ENCODE data around the gene TSPY4.
"Not testable (repeated sequence)": the region's sequence is repeated elsewhere in the genome, so short reads cannot be mapped to it uniquely, and the experiment has no call there.

The TSPY4 gene, protein sequence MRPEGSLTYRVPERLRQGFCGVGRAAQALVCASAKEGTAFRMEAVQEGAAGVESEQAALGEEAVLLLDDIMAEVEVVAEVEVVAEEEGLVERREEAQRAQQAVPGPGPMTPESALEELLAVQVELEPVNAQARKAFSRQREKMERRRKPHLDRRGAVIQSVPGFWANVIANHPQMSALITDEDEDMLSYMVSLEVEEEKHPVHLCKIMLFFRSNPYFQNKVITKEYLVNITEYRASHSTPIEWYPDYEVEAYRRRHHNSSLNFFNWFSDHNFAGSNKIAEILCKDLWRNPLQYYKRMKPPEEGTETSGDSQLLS

DNA sequence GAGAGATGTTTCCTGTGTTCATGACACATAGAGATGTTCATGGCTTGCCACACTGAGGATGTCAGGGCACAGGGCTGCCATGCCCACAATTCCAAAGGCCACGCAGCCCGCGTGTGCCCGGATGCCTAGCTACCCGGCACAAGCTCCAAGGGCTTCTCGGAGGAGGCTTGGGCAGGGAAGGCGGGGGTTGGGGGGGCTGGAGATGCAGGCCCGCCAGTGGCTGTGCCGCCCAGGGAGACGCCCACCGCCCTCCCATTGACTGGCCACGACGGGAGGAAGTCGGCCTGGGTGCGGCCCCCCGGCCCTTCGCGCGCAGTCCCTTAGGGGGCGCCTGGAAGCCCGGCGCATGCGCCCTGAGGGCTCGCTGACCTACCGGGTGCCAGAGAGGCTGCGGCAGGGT, at the start of gene TSPY4:
Gene TSPY4 (plus strand): TSS at position 301 of the 400 bp plus-strand sequence. CDS start 46 bp downstream, at position 347.
- not testable (repeated sequence) for DNase-seq

DNA sequence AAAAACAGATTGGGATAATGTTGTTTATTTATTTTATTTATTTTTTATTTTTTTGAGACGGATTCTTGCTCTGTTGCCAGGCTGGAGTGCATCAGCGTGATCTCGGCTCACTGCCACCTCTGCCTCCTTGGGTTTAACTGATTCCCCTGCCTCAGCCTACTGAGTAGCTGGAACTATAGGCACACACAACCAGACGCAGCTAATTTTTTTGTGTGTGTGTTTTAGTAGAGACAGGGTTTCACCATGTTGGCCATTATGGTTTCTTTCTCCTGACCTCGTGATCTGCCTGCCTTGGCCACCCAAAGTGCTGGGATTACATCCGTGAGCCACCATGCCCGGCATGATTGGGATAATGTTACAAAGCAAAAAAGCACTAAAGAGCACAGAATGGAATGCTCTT, 16.3 kb upstream of the TSPY4 start:
- TF ChIP-seq GATA1 (IDR thresholded peaks at IDR 0.05; ENCODE audit: low read depth, low read length): no peak
- TF ChIP-seq POLR2A (IDR thresholded peaks at IDR 0.05; ENCODE audit: low read length): no peak

DNA sequence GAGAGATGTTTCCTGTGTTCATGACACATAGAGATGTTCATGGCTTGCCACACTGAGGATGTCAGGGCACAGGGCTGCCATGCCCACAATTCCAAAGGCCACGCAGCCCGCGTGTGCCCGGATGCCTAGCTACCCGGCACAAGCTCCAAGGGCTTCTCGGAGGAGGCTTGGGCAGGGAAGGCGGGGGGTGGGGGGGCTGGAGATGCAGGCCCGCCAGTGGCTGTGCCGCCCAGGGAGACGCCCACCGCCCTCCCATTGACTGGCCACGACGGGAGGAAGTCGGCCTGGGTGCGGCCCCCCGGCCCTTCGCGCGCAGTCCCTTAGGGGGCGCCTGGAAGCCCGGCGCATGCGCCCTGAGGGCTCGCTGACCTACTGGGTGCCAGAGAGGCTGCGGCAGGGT, 20.2 kb downstream of the TSPY4 start, which contains the start of gene TSPY8:
Gene TSPY8 (plus strand): TSS at position 301 of the 400 bp plus-strand sequence. CDS start 46 bp downstream, at position 347.
- not testable (repeated sequence) for DNase-seq

More for the DNA sequence above, 16.3 kb upstream of the TSPY4 start:
- no peak for DNase-seq

Measured in erythroblast (primary cell).